22Rv1 (cell line): Measurements from ENCODE around the gene PRR15L.

Experiments
- H3K27ac ChIP-seq: fragments of 450-650 bp; 2 replicates; pipeline ENCODE4 v1.5.1; 2017
- ZFX ChIP-seq: fragments of 450-650 bp; IDR thresholded peaks from 2 replicates; pipeline ENCODE4 v1.6.1; 2017; ENCODE audit warnings: antibody characterized with exemption, borderline replicate concordance
- TF ChIP-seq, protein P1 (sequence below): fragments of 450-650 bp; IDR thresholded peaks from 2 replicates; pipeline ENCODE4 v1.5.1; 2017; ENCODE audit warnings: mild to moderate bottlenecking

PRR15L gene

DNA sequence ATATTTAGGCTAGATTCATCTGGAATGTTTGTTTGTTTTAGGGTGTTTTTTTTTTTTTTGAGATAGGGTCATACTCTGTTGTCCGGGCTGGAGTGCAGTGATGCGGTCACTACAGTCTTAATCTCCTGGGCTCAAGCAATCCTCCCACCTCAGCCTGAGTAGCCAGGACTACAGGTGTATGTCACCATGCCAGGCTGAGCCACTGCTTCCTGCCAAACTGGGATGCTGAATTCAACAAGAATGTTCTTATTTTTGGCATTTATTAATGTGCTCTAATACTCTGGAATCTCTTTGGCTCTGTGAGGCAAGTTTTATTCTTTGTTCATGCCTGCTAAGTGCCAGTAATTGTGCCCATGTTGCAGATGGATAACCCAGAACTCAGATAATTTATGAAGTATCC, 40.1 kb downstream of the PRR15L start:
- TF ChIP-seq ZFX, result no peak
- TF ChIP-seq, protein P1, sequence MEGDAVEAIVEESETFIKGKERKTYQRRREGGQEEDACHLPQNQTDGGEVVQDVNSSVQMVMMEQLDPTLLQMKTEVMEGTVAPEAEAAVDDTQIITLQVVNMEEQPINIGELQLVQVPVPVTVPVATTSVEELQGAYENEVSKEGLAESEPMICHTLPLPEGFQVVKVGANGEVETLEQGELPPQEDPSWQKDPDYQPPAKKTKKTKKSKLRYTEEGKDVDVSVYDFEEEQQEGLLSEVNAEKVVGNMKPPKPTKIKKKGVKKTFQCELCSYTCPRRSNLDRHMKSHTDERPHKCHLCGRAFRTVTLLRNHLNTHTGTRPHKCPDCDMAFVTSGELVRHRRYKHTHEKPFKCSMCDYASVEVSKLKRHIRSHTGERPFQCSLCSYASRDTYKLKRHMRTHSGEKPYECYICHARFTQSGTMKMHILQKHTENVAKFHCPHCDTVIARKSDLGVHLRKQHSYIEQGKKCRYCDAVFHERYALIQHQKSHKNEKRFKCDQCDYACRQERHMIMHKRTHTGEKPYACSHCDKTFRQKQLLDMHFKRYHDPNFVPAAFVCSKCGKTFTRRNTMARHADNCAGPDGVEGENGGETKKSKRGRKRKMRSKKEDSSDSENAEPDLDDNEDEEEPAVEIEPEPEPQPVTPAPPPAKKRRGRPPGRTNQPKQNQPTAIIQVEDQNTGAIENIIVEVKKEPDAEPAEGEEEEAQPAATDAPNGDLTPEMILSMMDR, result no peak
- no peak overlapping the region for H3K27ac ChIP-seq

GRCh38 chr17:47916489-47917208, 41.0 kb downstream of the PRR15L start:
- no peak overlapping the region for H3K27ac ChIP-seq
- TF ChIP-seq ZFX, result no peak
- TF ChIP-seq, protein P1, result no peak

- TF ChIP-seq ZFX, result no peak
- TF ChIP-seq, protein P1, result no peak
- H3K27ac ChIP-seq, result no peak overlapping the region
Measured at GRCh38 chr17:47915776-47916398, 41.8 kb downstream of the PRR15L start.

- H3K27ac ChIP-seq, result no peak overlapping the region
- TF ChIP-seq, protein P1, result no peak
- TF ChIP-seq ZFX, result no peak
Measured at GRCh38 chr17:47914306-47914948, 43.3 kb downstream of the PRR15L start.

DNA sequence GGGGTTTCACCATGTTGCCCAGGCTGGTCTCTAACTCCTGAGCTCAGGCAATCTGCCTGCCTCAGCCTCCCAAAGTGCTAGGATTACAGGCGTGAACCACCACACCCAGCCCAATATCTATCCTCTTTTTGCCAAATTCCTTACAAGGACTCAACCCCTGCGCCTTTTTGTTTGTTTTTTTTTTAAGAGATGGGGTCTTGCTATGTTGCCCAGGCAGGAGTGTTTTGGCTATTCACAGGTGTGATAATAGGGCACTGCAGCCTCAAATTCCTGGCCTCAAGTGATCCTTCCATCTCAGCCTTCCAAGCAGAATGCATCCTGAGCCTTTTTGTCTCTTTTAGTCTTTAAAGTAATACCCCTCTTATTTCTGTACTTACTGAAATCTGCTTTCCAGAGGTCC, 44.6 kb downstream of the PRR15L start:
- no peak overlapping the region for H3K27ac ChIP-seq
- no peak for TF ChIP-seq ZFX
- TF ChIP-seq, protein P1, result no peak

DNA sequence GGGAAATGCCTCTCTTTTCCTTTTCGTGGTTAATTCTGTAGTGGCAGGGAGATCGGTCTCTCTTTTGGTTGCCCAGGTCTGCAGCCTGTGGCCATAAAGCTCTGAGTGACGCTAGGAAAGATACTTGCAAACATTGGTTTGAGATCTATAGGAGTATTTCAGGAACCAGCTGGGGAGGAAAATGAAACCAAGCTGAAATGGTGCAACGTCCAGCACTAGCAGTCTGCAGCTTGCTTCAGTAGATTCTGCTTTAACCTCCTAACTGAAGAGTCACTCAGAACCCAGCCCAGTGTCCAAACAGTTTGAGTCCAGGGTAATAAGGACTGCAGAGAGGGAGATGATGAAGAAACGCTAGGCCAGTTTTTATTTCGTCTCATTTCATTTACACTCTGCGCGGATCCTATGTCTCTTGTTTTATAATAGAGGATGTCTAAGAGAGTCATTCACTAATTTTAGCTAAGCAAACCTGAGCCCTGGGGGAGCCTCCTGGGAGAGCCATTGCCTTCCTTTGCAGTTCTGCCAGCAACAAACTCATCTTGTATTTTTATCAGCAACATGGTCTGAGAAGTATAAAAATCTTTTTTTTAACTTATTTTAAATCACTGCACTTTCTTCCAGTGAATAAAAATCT, 49.6 kb downstream of the PRR15L start:
- TF ChIP-seq, protein P1, result no peak
- no peak for TF ChIP-seq ZFX

More for the DNA sequence above, 49.6 kb downstream of the PRR15L start:
- H3K27ac ChIP-seq, result no peak overlapping the region
